Type B pancreatic cell (in vitro differentiated cells): ENCODE measurements around the gene GTSF1L. TPM values are rescaled to one million over a fixed set of nuclear protein-coding genes. Genes with fewer than 3 reads are reported as not detected.

ENCODE experiments used
- DNase-seq: peaks from one replicate; pipeline ENCODE4 v3.0.0; 2021; ENCODE audit warnings: mixed read lengths; ENCODE audit not compliant: unreplicated experiment; ENCODE audit errors: extremely low spot score
- H3K27ac Mint-ChIP-seq: 2 replicates; pipeline ENCODE4 v1.8.0; 2021; ENCODE audit warnings: mild to moderate bottlenecking, mixed read lengths
- H3K27me3 Mint-ChIP-seq: 2 replicates; pipeline ENCODE4 v1.8.0; 2021; ENCODE audit warnings: mixed read lengths
- H3K36me3 Mint-ChIP-seq: 2 replicates; pipeline ENCODE4 v1.8.0; 2021; ENCODE audit warnings: mixed read lengths
- H3K4me1 Mint-ChIP-seq: one replicate; pipeline ENCODE4 v1.8.0; 2021; ENCODE audit warnings: mixed read lengths; ENCODE audit not compliant: unreplicated experiment
- H3K4me3 Mint-ChIP-seq: 2 replicates; pipeline ENCODE4 v1.8.0; 2021; ENCODE audit warnings: mild to moderate bottlenecking, mixed read lengths
- H3K9me3 Mint-ChIP-seq: 2 replicates; pipeline ENCODE4 v1.8.0; 2021; ENCODE audit warnings: mixed read lengths
- CTCF ChIP-seq: fragments of 200-600 bp; sonication (generic); conservative IDR thresholded peaks from 2 replicates; pipeline ENCODE4 v1.5.0; 2021; ENCODE audit warnings: antibody characterized with exemption, mild to moderate bottlenecking
- total RNA-seq: library from RNA; stranded (reverse); gene quantifications from 2 replicates; pipeline ENCODE4 v1.2.1, GENCODE V29; 2021; ENCODE audit warnings: low replicate concordance

The GTSF1L gene
- total RNA-seq, 1 donor from 2014 or later = not detected

GRCh38 chr20:43702502-43702901 is 24.3 kb downstream of the GTSF1L start:
- no peak overlapping the region for H3K27ac Mint-ChIP-seq
- H3K4me1 Mint-ChIP-seq = no peaks in the 10 kb centered on the region
- no peaks in the 10 kb centered on the region for H3K27me3 Mint-ChIP-seq
- H3K4me3 Mint-ChIP-seq = no peak overlapping the region
- H3K9me3 Mint-ChIP-seq = no peaks in the 10 kb centered on the region
- H3K36me3 Mint-ChIP-seq = peaks cover 12% of the 10 kb centered on the region
- DNase-seq = no peak
- TF ChIP-seq CTCF = no peak

- H3K27ac Mint-ChIP-seq = no peak overlapping the region
- H3K27me3 Mint-ChIP-seq = no peaks in the 10 kb centered on the region
- no peak overlapping the region for H3K4me3 Mint-ChIP-seq
- H3K36me3 Mint-ChIP-seq = peaks cover 8% of the 10 kb centered on the region
- no peak for DNase-seq
- no peaks in the 10 kb centered on the region for H3K9me3 Mint-ChIP-seq
- no peaks in the 10 kb centered on the region for H3K4me1 Mint-ChIP-seq
- no peak for TF ChIP-seq CTCF
Measured at GRCh38 chr20:43700627-43701026, 26.2 kb downstream of the GTSF1L start.

GRCh38 chr20:43699941-43700565 is 26.7 kb downstream of the GTSF1L start:
- H3K27me3 Mint-ChIP-seq = no peaks in the 10 kb centered on the region
- H3K4me3 Mint-ChIP-seq = no peak overlapping the region
- no peak for DNase-seq
- H3K9me3 Mint-ChIP-seq = no peaks in the 10 kb centered on the region
- peaks cover 8% of the 10 kb centered on the region for H3K36me3 Mint-ChIP-seq
- TF ChIP-seq CTCF = no peak
- no peaks in the 10 kb centered on the region for H3K4me1 Mint-ChIP-seq
- no peak overlapping the region for H3K27ac Mint-ChIP-seq

- Mint-ChIP-seq H3K27me3 (no peaks in the 10 kb centered on the region), H3K9me3 (no peaks in the 10 kb centered on the region), H3K36me3 (peaks cover 8% of the 10 kb centered on the region), H3K4me3 (no peak overlapping the region), H3K4me1 (no peaks in the 10 kb centered on the region), H3K27ac (no peak overlapping the region)
- no peak for DNase-seq
- TF ChIP-seq CTCF = no peak
Measured at GRCh38 chr20:43695571-43695970, 31.2 kb downstream of the GTSF1L start.

- no peaks in the 10 kb centered on the region for H3K9me3 Mint-ChIP-seq
- H3K36me3 Mint-ChIP-seq = peaks cover 8% of the 10 kb centered on the region
- H3K4me3 Mint-ChIP-seq = no peak overlapping the region
- H3K27me3 Mint-ChIP-seq = no peaks in the 10 kb centered on the region
- no peak for DNase-seq
- no peak overlapping the region for H3K27ac Mint-ChIP-seq
- no peaks in the 10 kb centered on the region for H3K4me1 Mint-ChIP-seq
- no peak for TF ChIP-seq CTCF
Measured at GRCh38 chr20:43694763-43695162, 32.0 kb downstream of the GTSF1L start.
